GM03348 (cell line): ENCODE data around the gene VGLL3.
"Not testable (repeated sequence)": the region's sequence is repeated elsewhere in the genome, so short reads cannot be mapped to it uniquely, and the experiment has no call there.

Experiments
- DNase-seq: peaks from one replicate; pipeline ENCODE4 v3.0.0; 2012; ENCODE audit warnings: low spot score

Gene VGLL3

GRCh38 chr3:86990734-86991481, at the start of gene VGLL3:
VGLL3 (minus strand) TSS chr3:86991149; CDS start chr3:86990743, 406 bp downstream.
- DNase-seq, result peak; percentile 91

- DNase-seq, result no peak
Measured at GRCh38 chr3:87037652-87038051, 46.7 kb upstream of the VGLL3 start.

- no peak for DNase-seq
Measured at GRCh38 chr3:87036671-87037070, 45.7 kb upstream of the VGLL3 start.

DNA sequence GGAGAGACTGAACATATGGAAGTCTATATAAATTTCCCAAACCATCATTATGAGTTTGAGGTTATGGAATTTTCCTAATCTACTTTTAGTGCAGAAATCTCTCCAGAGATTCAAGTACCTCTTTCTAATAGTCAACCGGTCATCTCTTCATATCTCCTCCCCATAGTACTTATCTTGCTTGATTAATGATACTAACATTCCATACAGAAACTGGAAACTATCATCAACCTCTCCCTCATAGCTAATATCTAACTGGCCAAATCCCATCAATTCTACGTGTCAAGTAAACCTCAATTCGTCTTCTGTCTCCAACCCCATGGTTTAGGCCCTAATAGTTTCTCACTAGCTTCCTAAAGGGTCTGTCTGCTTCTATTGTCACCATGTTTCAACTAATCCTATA, 44.4 kb upstream of the VGLL3 start:
- DNase-seq, result no peak

GRCh38 chr3:87033205-87033604, 42.3 kb upstream of the VGLL3 start:
- DNase-seq, result no peak

- DNase-seq, result no peak
Measured at GRCh38 chr3:87025661-87026645, 35.0 kb upstream of the VGLL3 start.

DNA sequence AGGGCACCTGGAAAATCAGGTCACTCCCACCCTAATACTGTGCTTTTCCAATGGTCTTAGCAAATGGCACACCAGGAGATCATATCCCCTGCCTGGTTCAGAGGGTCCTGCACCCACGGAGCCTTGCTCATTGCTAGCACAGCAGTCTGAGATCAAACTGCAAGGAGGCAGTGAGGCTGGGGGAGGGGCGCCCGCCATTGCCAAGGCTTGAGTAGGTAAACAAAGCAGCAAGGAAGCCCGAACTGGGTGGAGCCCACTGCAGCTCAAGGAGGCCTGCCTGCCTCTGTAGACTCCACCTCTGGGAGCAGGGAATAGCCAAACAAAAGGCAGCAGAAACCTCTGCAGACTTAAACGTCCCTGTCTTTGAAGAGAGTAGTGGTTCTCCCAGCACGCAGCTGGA, 26.4 kb upstream of the VGLL3 start:
- DNase-seq, result not testable (repeated sequence)

DNA sequence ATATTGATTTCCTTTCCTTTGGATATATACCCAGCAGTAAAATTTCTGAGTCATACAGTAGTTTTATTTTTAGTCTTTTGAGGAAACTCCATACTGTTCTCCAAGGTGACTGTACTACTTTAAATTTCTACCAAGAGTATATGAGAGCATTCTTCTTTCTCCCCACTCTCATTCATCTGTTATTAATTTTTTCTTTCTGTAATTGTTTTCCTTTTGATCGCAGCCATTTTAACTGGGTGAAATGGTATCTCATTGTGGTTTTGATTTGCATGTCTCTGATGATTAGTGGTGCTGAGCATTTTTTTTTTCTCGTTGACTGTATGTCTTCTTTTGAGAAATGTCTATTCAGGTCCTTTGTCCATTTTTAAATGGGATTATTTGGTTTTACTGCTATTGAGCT, 18.3 kb upstream of the VGLL3 start:
- DNase-seq, result no peak

DNA sequence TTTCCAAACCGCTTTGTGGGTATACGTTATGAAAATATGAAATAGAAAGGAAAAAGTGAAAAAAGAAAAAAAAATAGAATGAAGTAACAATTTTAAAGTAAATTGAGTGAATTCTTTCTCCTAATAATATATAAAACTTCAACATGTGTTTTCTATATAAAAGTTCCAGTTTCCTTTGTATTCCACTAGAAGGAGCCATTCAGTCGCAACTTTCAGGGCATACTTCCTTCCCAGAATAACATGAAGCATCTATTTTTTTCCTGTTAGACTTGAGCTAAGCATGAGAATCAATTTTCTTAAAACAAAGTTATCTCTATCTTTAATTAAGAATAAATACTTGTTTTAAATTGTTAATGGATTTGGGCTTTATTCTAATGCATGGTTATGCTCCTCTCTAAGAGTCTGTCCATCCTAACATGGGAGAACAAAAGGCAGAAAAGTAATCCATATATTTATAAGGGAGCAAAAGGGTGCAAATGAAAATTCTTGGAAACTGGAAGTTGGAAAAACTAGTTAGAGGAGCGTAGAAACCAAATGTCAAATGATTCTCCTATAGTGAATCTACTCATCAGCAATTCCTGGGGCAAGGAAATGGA, 16.0 kb upstream of the VGLL3 start:
- no peak for DNase-seq

GRCh38 chr3:87004883-87005282, 13.9 kb upstream of the VGLL3 start:
- DNase-seq, result no peak

- DNase-seq, result no peak
Measured at GRCh38 chr3:87002346-87002745, 11.4 kb upstream of the VGLL3 start.

DNA sequence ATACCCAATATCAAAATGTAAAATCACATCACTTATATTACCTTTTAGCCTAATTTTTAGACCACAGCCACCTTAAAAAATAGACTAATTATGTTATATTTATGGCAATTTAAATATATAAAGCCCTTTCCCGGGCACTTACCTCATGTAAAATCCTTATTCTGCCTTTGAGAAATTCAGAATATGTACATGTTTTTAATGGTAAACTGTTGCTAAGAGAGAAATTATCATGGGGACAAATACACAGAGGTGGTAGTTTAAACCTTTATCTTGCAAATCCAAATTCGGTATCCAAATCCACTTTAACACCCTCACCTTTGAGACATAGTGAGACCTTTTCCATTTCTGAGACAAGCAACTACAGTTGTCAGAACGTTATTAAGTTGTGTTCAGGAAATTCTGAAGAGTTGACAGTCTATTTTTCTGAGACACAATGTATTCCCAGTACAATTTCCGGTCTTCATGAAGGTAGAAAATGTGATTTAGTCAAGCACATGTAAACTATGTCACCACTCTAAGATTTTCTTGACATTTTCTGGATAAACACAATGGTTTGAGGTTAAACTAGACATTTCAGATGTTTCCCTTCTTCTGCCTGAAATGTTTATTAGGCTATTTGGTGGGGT, 10.6 kb upstream of the VGLL3 start:
- no peak for DNase-seq

DNA sequence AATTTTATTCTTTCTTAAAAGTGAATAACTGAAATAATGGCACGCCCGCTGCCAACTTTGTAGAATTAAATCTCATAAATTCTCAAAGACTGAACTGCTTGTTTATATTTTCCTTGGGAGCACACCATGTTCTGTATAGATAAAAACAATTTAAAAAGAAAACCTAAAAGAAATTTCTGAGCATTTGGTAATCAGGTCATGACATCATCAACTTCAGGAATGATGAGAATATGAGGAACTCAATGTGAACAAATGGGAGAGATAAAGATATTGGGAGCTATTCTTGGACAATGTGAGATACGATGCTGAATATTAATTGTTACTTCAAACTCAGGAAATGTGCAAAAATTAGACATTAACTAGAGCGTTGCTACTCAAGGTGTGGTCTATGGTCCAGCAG, 10.0 kb upstream of the VGLL3 start:
- no peak for DNase-seq

- no peak for DNase-seq
Measured at GRCh38 chr3:86998569-86998968, 7.6 kb upstream of the VGLL3 start.

- DNase-seq, result no peak
Measured at GRCh38 chr3:86996261-86996955, 5.5 kb upstream of the VGLL3 start.

DNA sequence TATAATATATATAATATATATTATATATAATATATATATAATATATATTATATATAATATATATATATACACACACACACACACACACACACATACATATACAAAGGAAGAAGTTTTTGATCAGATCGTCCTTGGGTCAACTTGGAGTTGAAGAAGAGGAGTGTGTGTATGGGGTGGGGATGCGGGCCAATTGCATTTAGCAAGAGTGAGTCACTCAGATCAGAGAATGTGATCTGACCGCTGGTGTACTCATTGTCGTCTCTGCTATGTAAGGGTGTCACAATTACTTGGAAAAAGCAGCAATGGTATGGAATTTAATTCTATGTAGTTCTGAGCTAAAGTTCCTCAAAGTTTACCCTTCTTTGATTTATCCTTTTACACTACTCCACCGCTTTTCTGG, 4.6 kb upstream of the VGLL3 start:
- DNase-seq, result peak; percentile 64

DNA sequence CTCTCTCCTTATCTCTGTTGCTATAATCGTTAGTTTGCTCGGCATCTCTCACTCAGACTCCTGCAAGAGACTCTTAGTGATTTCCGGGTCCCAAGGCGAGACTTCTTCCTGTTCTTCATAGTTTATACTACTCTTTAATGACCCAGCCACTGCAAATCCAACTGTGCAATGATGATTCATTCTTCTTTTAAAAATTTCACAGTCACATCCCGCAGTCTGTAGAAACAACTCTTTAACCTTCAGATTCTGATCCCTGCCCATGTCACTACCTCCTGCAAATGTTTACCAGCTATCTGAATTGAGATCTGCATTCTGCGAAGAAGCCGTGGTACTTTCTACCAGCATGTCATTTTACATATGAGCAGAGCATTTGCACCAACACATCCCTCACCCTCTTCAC, 2.8 kb upstream of the VGLL3 start:
- peak; percentile 33 for DNase-seq

- DNase-seq, result no peak
Measured at GRCh38 chr3:86991840-86992435, 989 bp upstream of the VGLL3 start.

DNA sequence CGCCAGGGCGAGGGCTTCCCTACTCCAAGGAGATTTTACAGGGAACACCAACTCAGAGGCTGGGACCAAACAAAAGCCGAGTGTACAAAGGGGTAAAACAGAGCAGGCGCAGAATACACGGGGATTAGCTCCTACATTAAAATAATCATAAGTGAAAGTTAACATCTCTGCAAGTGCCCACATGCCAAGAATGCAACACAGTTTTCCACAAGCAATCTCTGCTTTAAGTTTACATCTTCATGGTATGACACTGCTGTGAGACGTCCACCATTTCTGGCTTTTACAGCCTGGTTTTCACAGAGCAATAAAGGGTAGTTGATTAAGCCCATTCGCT, 500 bp upstream of the VGLL3 start:
- no peak for DNase-seq

- DNase-seq, result peak; percentile 33
Measured at GRCh38 chr3:86990012-86990733, 776 bp downstream of the VGLL3 start.

DNA sequence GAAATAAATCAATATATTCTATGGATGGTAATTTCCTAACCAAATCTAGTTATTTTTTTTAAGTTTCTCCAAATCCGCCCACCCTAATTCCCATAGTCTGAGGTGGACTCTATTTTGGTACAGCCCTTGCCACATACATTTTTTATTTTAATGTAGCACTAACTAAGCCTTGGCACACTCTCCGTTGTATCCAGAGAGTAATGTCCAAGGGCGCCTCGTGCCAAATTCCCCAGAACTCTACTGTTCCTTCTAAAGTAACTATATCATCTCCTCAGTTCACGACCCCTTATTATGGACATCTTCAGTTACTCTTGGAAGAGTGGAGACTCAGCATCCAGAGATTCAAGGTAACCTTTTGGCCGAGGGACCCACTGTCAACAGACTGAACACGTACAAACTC, 1.3 kb downstream of the VGLL3 start:
- DNase-seq, result no peak
